ENCODE results near the gene BNC2.
"Not testable (repeated sequence)": the region's sequence is repeated elsewhere in the genome, so short reads cannot be mapped to it uniquely, and the experiment has no call there.

Gene BNC2

DNA sequence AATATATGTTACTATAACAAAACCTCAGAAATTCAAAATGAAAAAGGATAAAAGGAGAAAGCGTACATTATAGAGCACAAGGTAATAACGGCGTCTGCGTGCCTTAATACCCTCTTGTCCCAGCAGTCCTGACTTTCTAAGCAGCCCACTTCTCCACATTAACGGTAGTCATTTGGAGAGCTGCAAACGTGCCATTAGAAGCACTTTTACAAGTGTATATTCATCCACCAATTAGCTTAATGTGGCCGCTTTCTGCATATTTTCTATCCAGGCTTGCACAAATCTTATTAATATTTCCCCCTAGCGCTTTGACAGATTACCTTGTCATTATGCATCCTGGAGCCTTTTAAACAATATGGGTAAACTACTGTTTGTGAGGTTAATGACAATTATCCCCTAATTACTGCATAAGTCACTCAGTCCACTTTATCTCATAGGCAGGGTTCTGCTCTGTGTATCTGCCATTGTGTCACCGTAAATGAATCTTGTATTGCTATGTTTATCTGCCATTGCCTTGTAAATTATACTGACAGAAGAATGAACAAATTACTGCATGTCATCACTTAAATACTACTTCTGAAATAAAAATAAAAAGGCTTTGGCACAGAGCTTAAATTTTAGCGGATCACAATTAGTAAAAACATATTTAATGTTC, 421.3 kb downstream of the BNC2 start:
- no peak for DNase-seq (ENCODE audit: low read depth)

GRCh38 chr9:16447946-16448345, 422.5 kb downstream of the BNC2 start:
- DNase-seq (ENCODE audit: low read depth) = no peak

DNA sequence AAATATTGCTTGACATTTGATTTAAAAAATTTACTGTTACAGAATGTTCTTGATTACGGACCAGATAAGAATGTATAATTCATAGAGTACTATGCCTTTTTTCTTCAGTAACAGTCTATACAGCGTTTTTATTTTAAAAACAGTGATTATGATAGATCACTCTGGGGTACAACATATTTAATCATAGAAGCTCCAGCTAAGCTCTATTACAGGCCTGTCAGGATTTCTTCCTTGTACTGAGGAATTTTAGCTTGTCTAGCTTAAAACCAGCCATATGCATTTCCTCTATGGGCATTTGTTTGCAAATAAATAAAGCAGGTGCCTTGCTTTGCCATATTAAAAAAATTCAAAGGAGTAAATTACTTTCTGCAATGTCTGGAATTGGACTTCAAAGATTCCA, 423.8 kb downstream of the BNC2 start:
- DNase-seq (ENCODE audit: low read depth) = no peak

DNA sequence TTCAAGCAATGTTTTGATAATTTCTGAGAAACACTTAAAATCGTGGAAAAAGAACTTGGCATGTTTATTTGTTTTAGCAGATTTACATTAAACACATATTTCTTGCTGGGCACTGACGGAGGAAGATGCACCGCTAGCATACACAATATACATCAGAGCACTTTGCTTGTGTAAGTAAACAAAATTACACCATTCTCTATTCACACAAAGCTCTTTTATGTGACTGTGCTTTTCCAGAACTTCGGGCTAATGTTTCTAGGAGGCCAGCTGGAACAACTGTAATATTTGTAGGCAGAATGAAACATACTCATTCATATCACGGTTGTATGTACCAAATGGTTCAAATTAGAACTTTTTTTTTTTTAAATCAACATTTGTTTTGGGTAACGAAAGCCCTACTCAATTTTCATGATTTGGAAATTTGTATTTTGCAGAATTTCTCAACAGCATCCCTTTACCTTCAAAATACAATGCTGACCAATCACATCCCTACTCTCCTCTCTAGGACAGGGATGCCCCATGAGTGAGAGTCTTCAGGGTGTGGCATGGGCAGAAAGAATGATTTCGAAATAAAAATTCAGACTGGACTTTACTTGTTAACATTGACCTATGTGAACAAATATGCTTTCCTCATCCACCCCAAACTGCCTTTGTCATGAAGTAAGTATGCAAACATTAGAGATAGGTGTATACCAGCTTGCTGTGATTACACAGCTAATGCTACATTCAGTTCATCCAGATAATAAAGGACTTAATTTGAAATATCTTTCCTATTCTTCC, 425.1 kb downstream of the BNC2 start:
- DNase-seq (ENCODE audit: low read depth) = no peak

DNA sequence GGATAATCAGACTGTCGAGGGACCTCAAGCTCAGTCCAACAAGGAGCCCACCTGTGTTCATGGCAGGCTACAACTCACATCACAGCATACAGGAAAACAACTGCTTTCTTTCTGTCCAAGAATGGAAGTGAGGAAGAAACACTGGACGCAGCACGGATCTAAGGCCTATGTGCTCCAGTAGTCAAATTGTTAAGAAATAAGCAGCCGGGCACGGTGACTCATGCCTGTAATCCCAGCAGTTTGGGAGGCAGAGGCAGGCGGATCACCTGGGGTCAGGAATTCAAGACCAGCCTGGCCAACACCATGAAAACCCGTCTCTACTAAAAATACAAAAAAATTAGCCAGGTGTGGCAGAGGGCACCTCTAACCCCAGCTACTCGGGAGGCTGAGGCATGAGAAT, 427.8 kb downstream of the BNC2 start:
- no peak for DNase-seq (ENCODE audit: low read depth)

- DNase-seq (ENCODE audit: low read depth) = no peak
Measured at GRCh38 chr9:16441791-16442190, 428.7 kb downstream of the BNC2 start.

GRCh38 chr9:16438831-16439230, 431.6 kb downstream of the BNC2 start:
- DNase-seq (ENCODE audit: low read depth) = not testable (repeated sequence)

GRCh38 chr9:16436545-16436944, 433.9 kb downstream of the BNC2 start:
- no peak for DNase-seq (ENCODE audit: low read depth)

- DNase-seq (ENCODE audit: low read depth) = no peak
Measured at GRCh38 chr9:16434526-16434925, 435.9 kb downstream of the BNC2 start.

GRCh38 chr9:16433494-16433893, 437.0 kb downstream of the BNC2 start:
- no peak for DNase-seq (ENCODE audit: low read depth)

- no peak for DNase-seq (ENCODE audit: low read depth)
Measured at GRCh38 chr9:16431666-16432392, 438.6 kb downstream of the BNC2 start.

DNA sequence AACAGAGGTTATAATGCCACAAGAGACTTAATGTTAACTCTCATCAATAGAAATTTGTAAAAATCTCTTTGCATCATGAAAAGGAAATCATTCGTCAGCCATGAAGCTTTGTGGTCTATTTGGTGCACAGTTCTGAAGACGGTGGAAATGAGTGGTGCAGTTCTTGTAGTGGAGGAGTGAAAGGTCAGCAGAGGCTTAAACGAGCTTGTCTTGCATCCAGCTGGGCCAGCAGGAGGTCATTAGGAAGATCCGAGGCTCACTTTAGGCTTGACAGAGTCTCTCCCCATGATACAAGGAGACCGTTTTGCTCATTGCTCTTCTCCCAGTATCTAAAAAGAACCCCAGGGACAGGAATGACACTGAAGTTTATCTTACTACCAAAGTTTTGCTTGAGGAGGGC, 440.8 kb downstream of the BNC2 start:
- DNase-seq (ENCODE audit: low read depth) = no peak

DNA sequence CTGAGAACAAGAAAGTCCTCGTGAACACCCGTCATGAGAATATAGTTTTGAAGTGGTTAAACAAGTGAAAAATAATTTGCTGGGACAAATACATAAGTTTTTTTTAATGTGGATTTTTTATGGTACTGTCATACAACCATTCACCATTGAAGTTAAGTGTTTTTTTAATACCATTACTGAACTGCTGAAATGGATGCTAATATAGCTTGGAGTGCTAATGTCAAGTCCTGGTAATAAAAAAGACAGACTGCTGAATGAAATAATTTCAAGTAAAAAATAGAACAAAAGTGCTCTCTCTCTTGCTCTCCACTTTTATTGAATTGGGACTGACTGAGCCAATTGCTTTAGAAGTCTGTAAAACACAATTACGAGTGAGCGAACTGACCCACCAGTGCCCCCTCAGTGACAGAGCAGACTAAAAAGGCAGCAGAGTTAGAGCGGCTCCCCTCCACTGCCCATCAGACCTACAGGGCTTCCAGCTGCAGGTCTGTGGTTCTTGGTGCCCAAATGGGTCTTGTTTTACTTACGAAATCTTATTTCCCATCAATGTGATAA, 442.5 kb downstream of the BNC2 start:
- no peak for DNase-seq (ENCODE audit: low read depth)

DNA sequence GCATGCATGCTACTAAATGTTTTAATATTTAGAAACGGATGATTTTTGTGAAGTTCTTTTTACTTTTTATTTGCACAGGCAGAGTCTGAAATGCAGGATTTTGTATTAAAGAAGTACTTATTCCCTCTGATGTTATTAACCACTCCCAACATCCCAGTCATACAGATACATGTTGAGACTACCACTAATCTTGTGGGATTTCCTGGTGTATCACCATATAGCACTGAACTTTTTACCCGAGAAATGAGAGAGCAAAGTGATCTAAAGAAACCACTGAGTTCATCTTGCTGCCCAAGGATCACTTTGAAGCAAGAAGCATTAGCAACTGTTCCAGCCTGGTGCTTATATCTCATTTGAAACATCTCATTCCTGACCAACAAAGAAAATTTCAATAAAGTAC, 443.8 kb downstream of the BNC2 start:
- DNase-seq (ENCODE audit: low read depth) = no peak

GRCh38 chr9:16425562-16426231, 444.8 kb downstream of the BNC2 start:
- no peak for DNase-seq (ENCODE audit: low read depth)

DNA sequence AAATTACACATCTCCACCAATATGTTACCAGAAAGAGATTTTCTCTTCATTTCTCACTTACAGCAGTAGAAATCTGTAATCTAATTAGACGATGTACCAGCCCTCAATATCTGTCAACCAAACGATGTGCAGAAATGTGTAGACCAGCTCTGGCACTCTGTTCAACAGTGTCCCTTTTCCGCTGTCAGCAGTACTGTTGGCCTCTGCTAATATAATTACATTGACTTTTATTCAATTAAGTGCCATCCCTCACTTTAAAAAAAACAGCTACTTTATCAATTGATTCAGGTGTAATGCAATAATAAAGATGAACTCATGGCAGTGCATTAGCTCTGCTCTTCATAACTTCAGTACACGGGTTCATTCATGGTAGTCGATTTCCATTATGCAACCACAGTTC, 448.4 kb downstream of the BNC2 start:
- no peak for DNase-seq (ENCODE audit: low read depth)

DNA sequence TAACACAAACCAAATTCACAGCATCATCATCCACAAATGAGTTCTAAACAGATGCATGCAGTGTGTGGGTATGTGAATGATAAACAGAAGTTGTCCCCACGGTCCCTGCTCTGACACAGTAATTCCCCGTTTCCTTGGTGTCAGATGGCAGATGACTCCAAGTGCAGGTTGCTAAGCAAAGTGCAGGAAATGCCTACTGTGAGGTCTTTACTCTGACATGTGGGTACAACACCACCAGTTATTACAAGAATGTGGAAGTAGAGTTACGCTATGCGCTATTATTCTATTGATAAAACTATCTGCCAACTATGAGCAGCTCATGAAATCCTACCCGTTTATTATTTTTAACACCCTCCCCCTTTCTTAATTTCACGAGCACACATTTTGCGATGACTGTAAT, 448.9 kb downstream of the BNC2 start:
- DNase-seq (ENCODE audit: low read depth) = no peak

GRCh38 chr9:16419124-16419523, 451.3 kb downstream of the BNC2 start:
- DNase-seq (ENCODE audit: low read depth) = no peak

DNA sequence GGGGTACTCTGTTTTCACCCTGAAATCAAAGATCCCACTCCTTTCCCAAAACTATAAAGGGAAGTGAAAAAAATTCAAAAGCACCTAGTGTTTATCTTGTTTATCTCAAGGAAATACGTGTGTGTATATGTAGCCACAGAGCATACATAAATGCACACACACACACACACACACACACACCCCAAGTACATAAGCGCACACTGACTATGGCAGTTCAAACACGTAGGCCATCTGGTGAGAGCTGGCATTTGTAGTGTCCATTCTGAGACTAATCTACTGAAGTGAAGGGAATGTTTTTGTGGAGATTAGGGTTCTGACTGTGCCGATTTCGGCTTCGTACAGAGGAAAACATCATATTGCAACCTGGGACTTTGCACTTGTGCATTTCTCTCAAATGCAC, 451.7 kb downstream of the BNC2 start:
- no peak for DNase-seq (ENCODE audit: low read depth)

DNA sequence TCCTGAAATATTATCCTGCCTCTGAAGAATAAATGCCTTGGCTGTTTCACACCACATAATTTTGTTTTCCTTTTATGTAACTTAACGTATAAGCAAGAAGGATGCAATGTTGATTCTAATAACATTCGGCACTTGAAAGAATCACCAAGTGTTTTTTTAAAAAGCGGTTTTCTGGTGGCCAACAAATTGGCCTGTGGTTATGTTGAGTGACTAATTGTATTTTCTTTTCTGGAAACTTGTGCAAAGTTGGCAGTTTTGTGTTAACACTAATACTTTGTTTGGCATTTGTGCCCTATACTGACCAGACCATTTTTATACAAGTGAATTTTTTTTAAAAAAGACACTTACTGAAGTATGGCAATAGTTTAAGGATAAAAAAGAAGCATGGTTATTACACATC, 452.7 kb downstream of the BNC2 start:
- DNase-seq (ENCODE audit: low read depth) = no peak

- no peak for DNase-seq (ENCODE audit: low read depth)
Measured at GRCh38 chr9:16417161-16417560, 453.3 kb downstream of the BNC2 start.

DNA sequence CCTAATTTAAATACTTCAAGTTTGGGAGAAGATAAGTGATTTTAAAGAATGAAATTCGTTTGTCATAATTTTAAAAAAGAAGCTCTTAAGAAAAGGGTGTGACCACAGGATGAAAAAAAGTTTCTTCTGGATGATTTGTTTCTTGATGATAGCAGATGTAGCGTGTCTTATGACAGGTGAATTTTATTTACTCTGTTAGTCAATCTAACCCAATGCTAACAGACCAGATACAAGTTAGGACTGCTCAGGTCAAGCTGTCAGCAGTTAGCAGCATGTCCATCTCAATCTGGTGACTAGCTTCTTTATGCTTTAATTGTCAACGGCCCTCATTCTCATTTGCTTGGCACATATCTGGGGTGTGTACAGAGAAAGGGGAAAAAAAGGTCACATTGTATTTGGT, 456.0 kb downstream of the BNC2 start:
- no peak for DNase-seq (ENCODE audit: low read depth)

Data from stimulated activated CD8-positive, alpha-beta memory T cell treated with anti-CD3 and anti-CD28 coated beads, Interleukin-15, amount 100 ng/mL, for 1 hour (primary cell).